Right lobe of liver (tissue), 4 donors: Measurements from ENCODE around the gene SAG.

Experiments used
- POLR2A ChIP-seq: fragments of 450-650 bp; IDR thresholded peaks from one replicate; pipeline ENCODE4 v1.6.1; 2017; ENCODE audit warnings: antibody characterized with exemption, mild to moderate bottlenecking
- TF ChIP-seq, protein P1 (sequence below), 4 donors: fragments of 200-600 bp in 3 of 4; fragments of 450-650 bp in 1 of 4; IDR thresholded peaks; one replicate each; pipeline versions ENCODE4 v1.5.1 to v1.8.0; 2016 to 2022; ENCODE audit warnings: antibody characterized with exemption in 4 of 4, mild to moderate bottlenecking in 2 of 4
- donor health status: DM: no; HTN: no; CAD: no.
- donor health status: DM: no; HTN: no; CAD: no.
- donor health status: DM: no; HTN: yes; CAD: no.

- TF ChIP-seq, protein P1, sequence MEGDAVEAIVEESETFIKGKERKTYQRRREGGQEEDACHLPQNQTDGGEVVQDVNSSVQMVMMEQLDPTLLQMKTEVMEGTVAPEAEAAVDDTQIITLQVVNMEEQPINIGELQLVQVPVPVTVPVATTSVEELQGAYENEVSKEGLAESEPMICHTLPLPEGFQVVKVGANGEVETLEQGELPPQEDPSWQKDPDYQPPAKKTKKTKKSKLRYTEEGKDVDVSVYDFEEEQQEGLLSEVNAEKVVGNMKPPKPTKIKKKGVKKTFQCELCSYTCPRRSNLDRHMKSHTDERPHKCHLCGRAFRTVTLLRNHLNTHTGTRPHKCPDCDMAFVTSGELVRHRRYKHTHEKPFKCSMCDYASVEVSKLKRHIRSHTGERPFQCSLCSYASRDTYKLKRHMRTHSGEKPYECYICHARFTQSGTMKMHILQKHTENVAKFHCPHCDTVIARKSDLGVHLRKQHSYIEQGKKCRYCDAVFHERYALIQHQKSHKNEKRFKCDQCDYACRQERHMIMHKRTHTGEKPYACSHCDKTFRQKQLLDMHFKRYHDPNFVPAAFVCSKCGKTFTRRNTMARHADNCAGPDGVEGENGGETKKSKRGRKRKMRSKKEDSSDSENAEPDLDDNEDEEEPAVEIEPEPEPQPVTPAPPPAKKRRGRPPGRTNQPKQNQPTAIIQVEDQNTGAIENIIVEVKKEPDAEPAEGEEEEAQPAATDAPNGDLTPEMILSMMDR (IDR thresholded peaks at IDR 0.05), result no peak
- no peak for TF ChIP-seq POLR2A
These were observed 52.2 kb downstream of the SAG start for GRCh38 chr2:233359823-233360222.
